H4 (cell line): ENCODE results near the gene NCAPH2. TPM values are rescaled to one million over a fixed set of nuclear protein-coding genes. Genes with fewer than 3 reads are reported as not detected.
"Not testable (repeated sequence)": the region's sequence is repeated elsewhere in the genome, so short reads cannot be mapped to it uniquely, and the experiment has no call there.

Experiments
- DNase-seq: peaks from one replicate; pipeline ENCODE4 v3.0.0-alpha.2; 2015; ENCODE audit warnings: low spot score
- total RNA-seq: library from RNA; depleted of rRNA; stranded (reverse); fragments of >200 nt; shearing (Covaris generic); gene quantifications from 2 replicates; pipeline ENCODE4 v1.2.3, GENCODE V29; 2014

NCAPH2 gene
- total RNA-seq, 1 experiment from 2014 or later: 39.0 TPM

DNA sequence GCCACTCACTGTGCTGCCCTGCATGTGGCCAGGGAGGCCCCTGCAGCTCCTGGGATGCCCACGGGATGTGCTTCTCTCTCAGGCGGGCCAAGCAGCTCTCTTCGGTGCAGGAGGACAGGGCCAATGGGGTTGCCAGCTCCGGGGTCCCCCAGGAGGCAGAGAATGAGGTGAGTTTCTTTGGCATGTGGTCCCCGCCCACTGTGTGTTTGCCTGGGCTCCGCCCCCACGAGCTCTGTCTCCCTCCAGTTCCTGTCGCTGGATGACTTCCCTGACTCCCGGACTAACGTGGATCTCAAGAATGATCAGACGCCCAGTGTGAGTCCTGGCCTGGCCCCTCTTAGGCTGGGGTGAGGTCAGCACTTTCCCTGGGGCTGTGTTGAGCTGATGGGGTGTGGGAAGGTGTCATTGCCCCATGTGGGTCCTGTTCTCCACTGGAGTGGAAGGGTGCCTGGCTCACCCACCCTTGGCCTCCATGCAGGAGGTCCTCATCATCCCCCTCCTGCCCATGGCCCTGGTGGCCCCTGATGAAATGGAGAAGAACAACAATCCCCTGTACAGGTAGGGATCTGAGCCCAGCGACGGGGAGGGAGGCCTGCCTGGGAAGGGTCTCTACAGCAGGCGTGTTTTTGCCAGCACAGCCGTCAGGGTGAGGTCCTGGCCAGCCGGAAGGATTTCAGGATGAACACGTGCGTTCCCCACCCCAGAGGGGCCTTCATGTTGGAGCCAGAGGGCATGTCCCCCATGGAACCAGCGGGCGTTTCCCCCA, 9.7 kb downstream of the NCAPH2 start:
- no peak for DNase-seq

- no peak for DNase-seq
These were observed 10.6 kb downstream of the NCAPH2 start for GRCh38 chr22:50518606-50519005.

DNA sequence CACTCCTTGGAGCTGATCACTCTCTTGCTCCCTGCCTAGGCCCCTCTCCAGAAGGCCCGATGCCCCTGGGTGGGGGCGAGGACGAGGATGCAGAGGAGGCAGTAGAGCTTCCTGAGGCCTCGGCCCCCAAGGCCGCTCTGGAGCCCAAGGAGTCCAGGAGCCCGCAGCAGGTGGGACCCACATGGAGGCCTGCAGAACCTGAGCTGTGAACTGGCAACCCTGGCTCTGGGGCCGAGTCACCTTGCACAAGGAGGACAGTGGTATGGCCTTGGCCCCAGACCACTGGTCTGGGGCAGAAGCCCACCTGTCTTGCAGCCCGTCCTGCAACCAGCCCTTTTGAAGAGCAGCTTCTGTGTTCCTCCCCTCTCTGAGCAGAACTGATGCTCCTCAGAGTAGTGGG, 11.1 kb downstream of the NCAPH2 start:
- DNase-seq: no peak

DNA sequence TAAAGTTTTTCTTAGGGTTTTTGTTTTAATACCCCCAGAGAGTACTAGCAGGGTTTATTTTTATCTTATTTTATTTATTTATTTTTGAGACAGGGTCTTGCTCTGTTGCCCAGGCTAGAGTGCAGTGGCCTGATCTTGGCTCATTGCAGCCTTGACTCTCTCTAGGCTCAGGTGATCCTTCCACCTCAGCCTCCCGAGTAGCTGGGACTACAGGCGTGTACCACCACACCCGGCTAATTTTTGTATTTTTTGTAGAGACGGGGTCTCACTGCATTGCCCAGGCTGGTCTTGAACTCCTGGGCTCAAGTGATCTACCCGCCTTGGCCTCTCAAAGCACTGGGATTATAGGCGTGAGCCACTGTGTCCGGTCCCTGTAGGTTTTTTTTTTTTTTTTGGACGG, 12.2 kb downstream of the NCAPH2 start:
- not testable (repeated sequence) for DNase-seq

GRCh38 chr22:50520826-50521453, 12.9 kb downstream of the NCAPH2 start:
- no peak for DNase-seq

- DNase-seq: no peak
These were observed 13.7 kb downstream of the NCAPH2 start for GRCh38 chr22:50521710-50522109.

DNA sequence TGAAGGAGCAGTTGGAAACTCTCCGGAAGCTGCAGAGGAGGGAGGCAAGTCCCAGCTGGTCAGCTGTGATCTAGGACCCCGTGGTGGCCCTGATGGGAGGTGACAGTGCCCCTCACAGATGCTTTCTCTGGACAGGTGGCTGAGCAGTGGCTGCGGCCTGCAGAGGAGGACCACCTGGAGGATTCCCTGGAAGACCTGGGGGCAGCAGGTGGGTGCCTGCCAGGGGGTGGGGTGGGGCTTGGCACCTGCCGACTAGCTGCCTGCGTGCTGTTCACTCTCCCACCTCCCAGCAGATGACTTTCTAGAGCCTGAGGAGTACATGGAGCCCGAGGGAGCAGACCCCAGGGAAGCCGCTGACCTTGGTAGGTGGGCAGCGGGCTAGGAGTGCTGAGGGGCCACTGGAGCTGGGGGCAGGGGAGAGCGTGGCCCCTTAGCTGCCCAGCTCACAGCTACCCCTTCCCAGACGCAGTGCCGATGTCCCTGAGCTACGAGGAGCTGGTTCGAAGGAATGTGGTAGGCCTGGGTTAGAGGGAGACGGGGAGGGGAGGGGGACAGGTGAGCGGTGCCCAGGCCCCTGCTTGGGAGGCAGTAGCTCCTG, 14.3 kb downstream of the NCAPH2 start:
- no peak for DNase-seq

DNA sequence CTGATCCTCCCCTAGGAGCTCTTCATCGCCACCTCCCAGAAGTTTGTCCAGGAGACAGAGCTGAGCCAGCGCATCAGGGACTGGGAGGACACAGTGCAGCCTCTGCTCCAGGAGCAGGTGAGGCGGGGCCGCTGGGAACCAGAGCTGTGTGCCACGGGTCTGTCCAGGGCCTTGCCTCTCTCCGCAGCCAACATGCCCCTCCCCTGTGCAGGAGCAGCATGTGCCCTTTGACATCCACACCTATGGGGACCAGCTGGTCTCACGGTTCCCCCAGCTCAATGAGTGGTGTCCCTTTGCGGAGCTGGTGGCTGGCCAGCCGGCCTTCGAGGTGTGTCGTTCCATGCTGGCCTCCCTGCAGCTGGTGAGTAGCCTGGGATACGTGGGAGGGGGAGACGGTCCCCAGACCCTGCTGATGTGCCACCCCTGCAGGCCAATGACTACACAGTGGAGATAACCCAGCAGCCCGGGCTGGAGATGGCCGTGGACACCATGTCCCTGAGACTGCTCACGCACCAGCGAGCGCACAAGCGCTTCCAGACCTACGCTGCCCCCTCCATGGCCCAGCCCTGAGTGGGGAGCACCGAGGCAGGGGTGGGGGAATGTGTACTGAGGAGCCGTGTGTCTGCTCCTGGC, 14.9 kb downstream of the NCAPH2 start:
- DNase-seq: no peak

- DNase-seq: no peak
These were observed 15.4 kb downstream of the NCAPH2 start for GRCh38 chr22:50523458-50523805.

DNA sequence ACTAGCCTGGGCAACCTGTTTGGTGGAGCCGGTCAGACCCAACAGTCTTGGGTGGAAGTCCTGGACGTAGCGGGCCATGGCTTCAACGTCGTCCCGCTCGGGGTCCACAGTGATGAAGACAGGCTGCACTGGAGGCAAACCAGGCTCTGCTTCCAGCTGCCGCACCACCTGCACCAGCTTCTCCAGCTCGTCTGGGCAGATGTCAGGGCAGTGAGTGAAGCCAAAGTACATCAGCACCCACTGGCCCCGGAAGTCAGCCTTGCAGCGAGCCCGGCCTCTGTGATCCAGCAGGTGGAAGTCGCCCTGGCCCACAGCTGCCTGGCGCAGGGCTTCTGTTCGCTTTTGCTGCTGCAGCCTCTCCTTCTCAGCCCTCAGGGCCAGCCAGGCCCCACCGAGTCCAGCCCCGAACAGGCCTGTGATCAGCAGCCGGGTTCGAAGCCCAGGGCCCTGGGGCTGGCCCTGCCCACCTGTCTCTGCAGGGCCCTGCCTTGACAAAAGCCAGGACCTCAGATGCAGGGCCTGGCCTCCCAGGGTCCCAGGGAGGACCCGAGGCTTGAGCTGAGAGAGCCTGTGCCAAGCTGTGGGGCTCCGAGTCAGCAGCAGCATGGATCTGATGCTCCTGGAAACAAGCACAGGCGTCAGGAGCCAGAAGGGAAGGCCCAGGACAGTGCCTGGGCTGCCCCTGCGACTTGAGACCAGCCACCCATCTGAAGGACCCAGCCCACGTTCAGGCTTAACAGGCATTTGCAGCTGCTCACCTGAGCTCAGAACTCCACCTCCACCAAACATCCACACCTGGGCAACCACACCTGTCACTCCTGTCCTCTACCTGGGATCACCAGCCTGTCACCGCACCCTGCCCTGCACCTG, 16.0 kb downstream of the NCAPH2 start:
- no peak for DNase-seq

GRCh38 chr22:50524676-50525103, 16.7 kb downstream of the NCAPH2 start:
- no peak for DNase-seq

DNA sequence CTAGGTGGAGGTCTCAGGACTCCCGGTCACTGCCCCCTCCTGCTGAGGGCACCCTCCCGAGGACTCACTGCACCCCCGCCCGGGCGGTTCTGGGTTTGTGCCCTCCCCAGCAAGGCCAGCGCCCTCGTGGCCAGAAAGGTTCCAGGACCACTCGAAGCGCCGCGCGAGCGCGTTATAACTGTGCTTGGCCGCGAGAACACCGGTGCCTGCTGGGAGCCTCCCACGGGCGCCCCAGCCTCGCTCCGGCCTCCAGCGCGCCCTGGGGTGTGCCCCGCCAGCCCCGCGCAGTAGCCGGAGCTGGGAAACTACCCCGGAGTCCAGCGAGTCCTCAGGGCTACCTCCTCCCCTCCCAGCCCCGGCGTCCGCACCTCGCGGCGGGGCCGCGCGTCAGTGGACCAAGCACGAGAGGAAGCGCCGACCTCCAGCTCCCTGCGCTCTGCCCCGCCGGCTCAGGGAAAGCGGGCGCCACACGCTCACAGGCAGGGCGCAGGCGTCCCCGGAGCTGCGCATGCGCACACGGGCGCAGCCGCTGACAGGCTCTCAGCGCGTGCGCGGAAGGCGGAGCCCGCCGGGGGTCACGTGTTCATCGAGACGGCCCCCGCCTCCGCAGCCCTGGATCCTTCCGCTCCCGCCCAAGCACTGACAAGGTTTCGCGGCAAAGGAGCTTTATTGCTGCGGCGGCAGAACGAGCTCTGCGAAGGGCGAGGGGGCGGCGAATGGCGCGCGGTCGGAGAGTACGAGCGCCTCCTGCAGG, 17.3 kb downstream of the NCAPH2 start, which contains the start of gene SCO2:
Gene SCO2 (minus strand): TSS at position 495 of the 754 bp plus-strand sequence. CDS start 1,187 bp downstream, outside the sequence.
- DNase-seq: peak; percentile 94

DNA sequence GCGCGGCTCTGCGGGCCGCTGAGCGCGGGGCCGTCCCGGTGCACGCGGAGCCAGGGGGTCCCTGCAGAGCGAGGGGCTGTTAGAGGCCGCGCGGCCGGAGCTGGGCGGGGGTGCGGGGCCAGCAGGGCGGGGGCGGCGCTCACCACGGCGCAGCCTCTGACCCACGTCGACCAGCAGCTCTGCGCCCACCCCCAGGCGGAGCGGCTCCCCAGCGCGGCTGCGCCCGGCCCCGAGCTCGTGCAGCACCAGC, 17.8 kb downstream of the NCAPH2 start:
- no peak for DNase-seq

GRCh38 chr22:50526108-50526833, 18.2 kb downstream of the NCAPH2 start:
- DNase-seq: peak; percentile 61

- no peak for DNase-seq
These were observed 19.1 kb downstream of the NCAPH2 start for GRCh38 chr22:50526834-50527801.

DNA sequence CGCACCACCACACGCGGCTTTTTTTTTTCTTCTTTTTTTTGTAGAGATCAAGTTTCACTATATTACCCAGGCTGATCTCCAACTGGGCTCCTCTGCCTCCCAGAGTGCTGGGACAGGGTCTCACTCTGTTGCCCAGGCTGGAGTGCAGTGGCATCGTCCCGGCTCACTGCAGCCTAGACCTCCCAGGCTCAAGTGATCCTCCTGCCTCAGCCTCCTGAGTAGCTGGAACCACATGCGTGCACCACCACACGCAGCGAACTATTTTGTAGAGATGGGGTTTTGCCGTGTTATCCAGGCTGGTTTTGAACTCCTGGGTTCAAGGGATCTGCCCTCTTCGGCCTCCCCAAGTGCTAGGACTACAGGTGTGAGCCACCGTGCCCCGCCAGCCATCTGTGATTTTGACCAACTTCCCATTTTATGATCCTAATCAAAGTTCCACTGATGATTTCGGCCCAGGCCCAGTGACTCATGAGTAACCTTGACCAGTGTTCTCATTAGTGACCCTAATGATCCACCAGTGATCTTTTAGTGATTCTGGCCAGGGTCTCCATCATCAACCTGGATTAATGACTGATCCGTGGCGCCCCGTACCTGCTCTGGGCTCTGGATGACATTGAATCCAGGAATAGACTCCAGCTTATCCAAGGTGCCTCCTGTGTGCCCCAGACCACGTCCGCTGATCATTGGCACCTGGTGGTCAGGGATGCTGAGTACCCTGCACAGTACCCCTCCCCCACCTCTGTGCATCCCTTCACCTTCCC, 20.1 kb downstream of the NCAPH2 start:
- no peak for DNase-seq

GRCh38 chr22:50528682-50529415, 20.8 kb downstream of the NCAPH2 start:
- no peak for DNase-seq

DNA sequence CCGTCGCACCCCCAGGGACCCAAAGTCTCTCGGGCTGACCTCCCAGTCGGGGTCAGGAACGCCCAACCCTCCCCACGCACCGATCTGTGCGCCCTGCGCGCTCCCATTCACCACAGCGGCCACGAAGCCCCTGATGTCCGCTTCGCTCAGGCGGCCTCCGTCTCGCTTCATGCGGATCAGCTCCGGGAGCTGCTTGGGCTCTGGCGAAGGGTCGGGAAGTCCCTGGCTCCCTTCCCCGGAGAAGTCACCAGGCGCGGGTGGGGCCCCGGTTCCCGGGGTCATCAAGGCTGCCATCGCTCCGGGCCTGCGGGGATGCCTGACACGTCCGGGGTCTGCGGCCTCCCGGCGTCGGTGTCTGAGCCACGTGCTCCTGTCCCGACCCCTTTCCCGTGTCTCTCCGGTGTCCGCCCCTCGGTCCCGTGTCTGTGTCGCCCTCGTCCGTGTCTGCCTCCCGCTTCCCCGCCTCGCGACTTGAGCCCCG, 21.4 kb downstream of the NCAPH2 start:
- no peak for DNase-seq
